HFFc6 (cell line): ENCODE results near the gene MYH6. TPM values are rescaled to one million over a fixed set of nuclear protein-coding genes. Genes with fewer than 3 reads are reported as not detected.

Experiments
- DNase-seq: peaks from one replicate; pipeline ENCODE4 v3.0.0-alpha.2; 2018
- H3K27ac Mint-ChIP-seq: 2 replicates; pipeline ENCODE4 v1.8.0; 2020; ENCODE audit warnings: mild to moderate bottlenecking, mixed read lengths
- H3K27me3 Mint-ChIP-seq: 2 replicates; pipeline ENCODE4 v1.8.0; 2021; ENCODE audit warnings: mild to moderate bottlenecking, moderate library complexity, mixed read lengths; ENCODE audit not compliant: insufficient read depth
- H3K36me3 Mint-ChIP-seq: 2 replicates; pipeline ENCODE4 v1.8.0; 2021; ENCODE audit warnings: low read depth, mixed read lengths
- H3K4me1 Mint-ChIP-seq: 2 replicates; pipeline ENCODE4 v1.8.0; 2020; ENCODE audit warnings: low read depth, mixed read lengths
- H3K4me3 Mint-ChIP-seq: 2 replicates; pipeline ENCODE4 v1.8.0; 2020; ENCODE audit warnings: mild to moderate bottlenecking, moderate library complexity, mixed read lengths
- H3K9me3 Mint-ChIP-seq: 2 replicates; pipeline ENCODE4 v1.8.0; 2020; ENCODE audit warnings: mild to moderate bottlenecking, mixed read lengths
- CTCF ChIP-seq: fragments of 200-600 bp; sonication (generic); IDR thresholded peaks from 2 replicates; pipeline ENCODE4 v1.5.0; 2021; ENCODE audit warnings: antibody characterized with exemption, mild to moderate bottlenecking
- total RNA-seq, 6 experiments: library from RNA; stranded (reverse); fragmentation: NEBNext Ultra II Directional; extraction: Animal tissue kit (Norgen Biotek cat#: 25700); gene quantifications; 2 replicates in 1 of 6; 3 replicates in 5 of 6; pipeline ENCODE4 v1.2.3, GENCODE V29; 2021

The MYH6 gene
- total RNA-seq, 6 experiments from 2014 or later: not detected

GRCh38 chr14:23385642-23386265 is 22.3 kb downstream of the MYH6 start:
- Mint-ChIP-seq H3K27ac (no peak overlapping the region), H3K4me1 (no peaks in the 10 kb centered on the region), H3K27me3 (peaks cover 40% of the 10 kb centered on the region), H3K4me3 (no peak overlapping the region), H3K9me3 (no peaks in the 10 kb centered on the region), H3K36me3 (no peaks in the 10 kb centered on the region)
- no peak for DNase-seq
- no peak for TF ChIP-seq CTCF

DNA sequence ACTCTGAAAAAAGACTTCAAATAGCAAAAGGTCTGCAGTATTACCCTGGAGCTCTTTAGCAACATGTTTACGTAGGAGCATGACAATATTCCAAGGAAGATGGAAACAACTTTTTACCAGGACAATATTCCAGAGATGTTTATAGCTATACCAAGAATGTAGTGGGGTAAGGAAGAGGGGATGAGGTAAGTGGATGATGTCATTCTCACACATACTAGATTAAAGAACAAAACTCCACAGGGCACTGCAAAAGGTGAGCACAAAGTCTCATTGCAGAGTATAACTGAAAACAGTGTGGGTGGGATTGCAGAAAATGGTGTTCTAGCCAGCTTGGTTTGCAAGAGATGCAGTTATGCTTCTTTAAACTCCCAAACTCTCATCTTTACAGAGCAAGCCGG is 22.8 kb downstream of the MYH6 start:
- Mint-ChIP-seq H3K9me3 (no peaks in the 10 kb centered on the region), H3K27ac (no peak overlapping the region), H3K27me3 (peaks cover 35% of the 10 kb centered on the region), H3K4me3 (no peak overlapping the region), H3K36me3 (no peaks in the 10 kb centered on the region), H3K4me1 (no peaks in the 10 kb centered on the region)
- TF ChIP-seq CTCF: no peak
- DNase-seq: no peak

DNA sequence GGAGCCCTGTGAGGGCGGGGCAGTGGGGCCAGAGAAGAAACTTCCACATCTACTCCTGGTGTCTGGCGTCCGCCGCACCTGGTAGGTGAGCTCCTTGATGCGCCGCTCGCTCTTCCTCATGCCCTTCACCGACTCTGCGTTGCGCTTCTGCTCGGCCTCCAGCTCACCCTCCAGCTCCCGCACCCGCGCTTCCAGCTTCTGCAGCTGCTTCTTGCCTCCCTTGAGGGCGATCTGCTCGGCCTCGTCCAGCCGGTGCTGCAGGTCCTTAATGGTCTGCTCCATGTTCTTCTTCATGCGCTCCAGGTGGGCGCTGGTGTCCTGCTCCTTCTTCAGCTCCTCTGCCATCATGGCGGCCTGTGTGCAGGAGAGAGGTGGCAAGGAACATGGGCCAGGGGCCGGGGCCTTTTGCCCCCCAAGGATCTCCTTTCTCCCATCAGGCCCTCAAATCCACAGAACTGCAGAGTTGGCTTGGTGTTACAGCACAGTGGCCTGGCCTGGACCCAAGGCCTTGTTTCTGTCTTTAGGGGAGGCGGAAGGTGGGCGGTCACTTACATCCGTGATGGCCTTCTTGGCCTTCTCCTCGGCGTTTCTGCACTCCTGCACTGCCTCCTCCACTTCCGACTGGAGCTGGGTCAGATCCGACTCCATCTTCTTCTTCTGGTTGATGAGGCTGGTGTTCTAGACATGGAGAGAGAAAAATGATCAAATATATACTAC is 23.6 kb downstream of the MYH6 start:
- Mint-ChIP-seq H3K4me1 (no peaks in the 10 kb centered on the region), H3K9me3 (no peaks in the 10 kb centered on the region), H3K27me3 (peaks cover 35% of the 10 kb centered on the region), H3K4me3 (no peak overlapping the region), H3K36me3 (no peaks in the 10 kb centered on the region), H3K27ac (no peak overlapping the region)
- no peak for TF ChIP-seq CTCF
- no peak for DNase-seq

DNA sequence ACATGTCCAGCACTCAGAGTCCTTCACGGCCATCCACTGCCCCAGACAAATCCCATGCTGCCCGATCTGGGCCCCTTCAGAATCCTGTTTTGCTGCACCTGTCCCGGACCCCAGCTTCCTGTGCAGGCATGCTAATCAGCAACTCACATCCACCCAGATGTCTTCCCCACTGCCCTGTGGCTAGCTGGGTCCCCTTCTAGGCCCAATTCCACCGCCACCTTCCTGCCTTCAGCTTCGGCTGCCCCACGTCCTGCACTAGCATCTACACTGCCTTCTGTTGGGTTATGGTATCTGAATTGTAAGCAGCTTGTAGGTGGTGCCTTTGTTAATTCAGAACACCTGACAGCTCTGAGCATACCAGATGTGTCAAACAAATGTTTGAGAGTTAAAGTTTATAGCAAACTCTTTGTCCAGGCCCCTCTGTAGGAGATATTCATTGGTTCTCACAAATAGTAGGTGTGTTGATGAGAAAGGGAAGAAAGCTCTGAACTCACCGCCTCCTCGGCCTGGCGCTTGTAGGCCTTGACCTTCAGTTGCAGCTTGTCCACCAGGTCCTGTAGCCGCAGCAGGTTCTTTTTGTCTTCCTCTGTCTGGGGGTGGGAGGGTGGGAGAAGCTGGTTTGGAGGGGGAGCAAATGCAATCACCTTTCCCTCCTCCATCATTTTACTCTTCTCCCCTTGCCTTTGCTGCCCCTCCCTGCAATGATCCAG is 25.2 kb downstream of the MYH6 start:
- DNase-seq: no peak
- Mint-ChIP-seq H3K36me3 (no peaks in the 10 kb centered on the region), H3K27ac (no peak overlapping the region), H3K4me3 (no peak overlapping the region), H3K27me3 (peaks cover 34% of the 10 kb centered on the region), H3K9me3 (no peaks in the 10 kb centered on the region), H3K4me1 (no peaks in the 10 kb centered on the region)
- no peak for TF ChIP-seq CTCF

DNA sequence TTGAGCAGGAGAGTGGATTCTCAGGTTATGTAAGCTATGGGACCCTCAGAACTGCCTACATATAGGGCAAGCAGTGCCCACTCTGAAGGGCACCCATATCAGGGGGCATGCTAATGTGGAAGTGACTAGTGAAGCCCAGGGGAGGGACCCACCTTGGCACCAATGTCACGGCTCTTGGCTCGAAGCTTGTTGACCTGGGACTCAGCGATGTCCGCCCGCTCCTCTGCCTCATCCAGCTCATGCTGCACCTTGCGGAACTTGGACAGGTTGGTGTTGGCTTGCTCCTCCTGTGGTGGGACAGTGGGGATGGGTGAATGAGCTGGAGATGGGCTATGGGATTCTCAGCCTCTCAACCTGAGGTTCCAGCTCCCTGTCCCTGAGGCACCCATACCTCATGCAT is 25.8 kb downstream of the MYH6 start:
- no peak for TF ChIP-seq CTCF
- H3K27me3 Mint-ChIP-seq: peaks cover 34% of the 10 kb centered on the region
- H3K27ac Mint-ChIP-seq: no peak overlapping the region
- H3K4me3 Mint-ChIP-seq: no peak overlapping the region
- H3K4me1 Mint-ChIP-seq: no peaks in the 10 kb centered on the region
- no peaks in the 10 kb centered on the region for H3K36me3 Mint-ChIP-seq
- no peak for DNase-seq
- no peaks in the 10 kb centered on the region for H3K9me3 Mint-ChIP-seq
